NT2/D1 (cell line): ENCODE measurements around the gene CAMK1G.

Experiments
- DNase-seq: peaks from one replicate; pipeline ENCODE4 v3.0.0-alpha.2; 2011; ENCODE audit warnings: low read depth, low spot score
- H3K27me3 ChIP-seq: 2 replicates; pipeline ENCODE4 v1.6.0; 2011; ENCODE audit warnings: mild to moderate bottlenecking; ENCODE audit not compliant: insufficient read length, insufficient read depth
- H3K36me3 ChIP-seq: 2 replicates; pipeline ENCODE4 v1.6.1; 2011; ENCODE audit warnings: mild to moderate bottlenecking, low read length, mixed read lengths; ENCODE audit not compliant: insufficient read depth, insufficient read length
- H3K4me1 ChIP-seq: 2 replicates; pipeline ENCODE4 v1.5.1; 2011; ENCODE audit not compliant: insufficient read depth, insufficient read length
- H3K4me3 ChIP-seq: 2 replicates; pipeline ENCODE4 v1.5.1; 2011; ENCODE audit warnings: low read depth; ENCODE audit not compliant: insufficient read length
- H3K9ac ChIP-seq: 2 replicates; pipeline ENCODE4 v1.6.0; 2011; ENCODE audit warnings: low read depth; ENCODE audit not compliant: insufficient read length
- H3K9me3 ChIP-seq: 2 replicates; pipeline ENCODE4 v1.5.1; 2011; ENCODE audit warnings: mild to moderate bottlenecking, low read length; ENCODE audit not compliant: insufficient read depth
- SUZ12 ChIP-seq: IDR thresholded peaks from 2 replicates; pipeline ENCODE4 v1.6.1; 2011; ENCODE audit not compliant: insufficient read length, insufficient read depth; ENCODE audit errors: extremely low read depth
- YY1 ChIP-seq: IDR thresholded peaks from 2 replicates; pipeline ENCODE4 v1.6.1; 2011; ENCODE audit not compliant: insufficient read length, insufficient read depth
- ZNF274 ChIP-seq: IDR thresholded peaks from 2 replicates; pipeline ENCODE4 v1.6.1; 2011; ENCODE audit warnings: mild to moderate bottlenecking, low read depth, low read length

The CAMK1G gene

GRCh38 chr1:209652121-209652735 is 68.7 kb downstream of the CAMK1G start, which contains the start of gene LAMB3:
LAMB3 (minus strand) TSS chr1:209652425; CDS start chr1:209650944, 1,481 bp downstream.
- TF ChIP-seq ZNF274 (no peak), YY1 (no peak), SUZ12 (no peak)
- no peaks in the 10 kb centered on the region for H3K9me3 ChIP-seq
- H3K4me3 ChIP-seq = no peak within 1 kb of the TSS
- no peaks in the 10 kb centered on the region for H3K36me3 ChIP-seq
- H3K9ac ChIP-seq = no peak within 1 kb of the TSS
- no peak for DNase-seq
- no peaks in the 10 kb centered on the region for H3K27me3 ChIP-seq
- H3K4me1 ChIP-seq = peaks cover 14% of the 10 kb centered on the region

GRCh38 chr1:209652873-209653401 is 69.4 kb downstream of the CAMK1G start:
- DNase-seq = peak; percentile 77
- Histone ChIP-seq H3K4me3 (no peak overlapping the region), H3K4me1 (peaks cover 14% of the 10 kb centered on the region), H3K9me3 (no peaks in the 10 kb centered on the region), H3K36me3 (no peaks in the 10 kb centered on the region), H3K9ac (no peak overlapping the region), H3K27me3 (no peaks in the 10 kb centered on the region)
- TF ChIP-seq ZNF274 (no peak), YY1 (no peak), SUZ12 (no peak)

GRCh38 chr1:209653915-209654351 is 70.4 kb downstream of the CAMK1G start:
- H3K27me3 ChIP-seq = no peaks in the 10 kb centered on the region
- peaks cover 18% of the 10 kb centered on the region for H3K4me1 ChIP-seq
- no peaks in the 10 kb centered on the region for H3K36me3 ChIP-seq
- H3K9ac ChIP-seq = no peak overlapping the region
- TF ChIP-seq YY1 = no peak
- TF ChIP-seq SUZ12 = no peak
- TF ChIP-seq ZNF274 = no peak
- no peak overlapping the region for H3K4me3 ChIP-seq
- no peaks in the 10 kb centered on the region for H3K9me3 ChIP-seq
- DNase-seq = no peak

GRCh38 chr1:209655411-209656231 is 72.1 kb downstream of the CAMK1G start:
- Histone ChIP-seq H3K4me3 (no peak overlapping the region), H3K27me3 (no peaks in the 10 kb centered on the region), H3K9ac (no peak overlapping the region), H3K4me1 (peaks cover 18% of the 10 kb centered on the region), H3K9me3 (no peaks in the 10 kb centered on the region), H3K36me3 (no peaks in the 10 kb centered on the region)
- DNase-seq = no peak
- no peak for TF ChIP-seq SUZ12
- no peak for TF ChIP-seq YY1
- no peak for TF ChIP-seq ZNF274

GRCh38 chr1:209657140-209657879 is 73.8 kb downstream of the CAMK1G start:
- Histone ChIP-seq H3K36me3 (no peaks in the 10 kb centered on the region), H3K9ac (no peak overlapping the region), H3K4me3 (no peak overlapping the region), H3K4me1 (peaks cover 13% of the 10 kb centered on the region), H3K27me3 (no peaks in the 10 kb centered on the region), H3K9me3 (no peaks in the 10 kb centered on the region)
- TF ChIP-seq YY1 (no peak), ZNF274 (no peak), SUZ12 (no peak)
- no peak for DNase-seq

GRCh38 chr1:209657918-209658317 is 74.4 kb downstream of the CAMK1G start:
- Histone ChIP-seq H3K27me3 (no peaks in the 10 kb centered on the region), H3K36me3 (no peaks in the 10 kb centered on the region), H3K9me3 (no peaks in the 10 kb centered on the region), H3K4me3 (no peak overlapping the region), H3K4me1 (peaks cover 9% of the 10 kb centered on the region), H3K9ac (no peak overlapping the region)
- no peak for DNase-seq
- no peak for TF ChIP-seq YY1
- TF ChIP-seq ZNF274 = no peak
- TF ChIP-seq SUZ12 = no peak
